SK-N-SH treated with all-trans-retinoic acid at 6 μM for 48 hours (cell line): ENCODE measurements around the gene NTMT1.

Source experiments
- ATAC-seq: fragments of 200-7000 bp; cut with Tn5 transposase; 3 replicates; pipeline ENCODE4 v1.9.1; 2020; ENCODE audit warnings: mild to moderate bottlenecking, moderate library complexity
- ARNTL ChIP-seq: fragments of 450-650 bp; formaldehyde crosslinking; IDR thresholded peaks from 2 replicates; pipeline ENCODE4 v1.5.0; 2020; ENCODE audit warnings: low read depth, mild to moderate bottlenecking, moderate library complexity, borderline replicate concordance
- BACH2 ChIP-seq: fragments of 250-450 bp; sonication (Bioruptor Pico); IDR thresholded peaks from 2 replicates; pipeline ENCODE4 v1.9.0; 2021; ENCODE audit warnings: mild to moderate bottlenecking, borderline replicate concordance
- CSDC2 ChIP-seq: fragments of 250-450 bp; sonication (Bioruptor Pico); IDR thresholded peaks from 2 replicates; pipeline ENCODE4 v1.5.0; 2020; ENCODE audit warnings: mild to moderate bottlenecking, moderate library complexity
- ESRRG ChIP-seq: fragments of 250-450 bp; sonication (Bioruptor Pico); IDR thresholded peaks from 2 replicates; pipeline ENCODE4 v1.6.1; 2021; ENCODE audit warnings: mild to moderate bottlenecking
- GLIS3 ChIP-seq: fragments of 250-450 bp; sonication (Bioruptor Pico); IDR thresholded peaks from 2 replicates; pipeline ENCODE4 v1.5.0; 2020; ENCODE audit warnings: mild to moderate bottlenecking, moderate library complexity
- ISL1 ChIP-seq: fragments of 250-450 bp; sonication (Bioruptor Pico); IDR thresholded peaks from 2 replicates; pipeline ENCODE4 v2.1.2; 2022; ENCODE audit warnings: mild to moderate bottlenecking, moderate library complexity
- OSR1 ChIP-seq: fragments of 250-450 bp; sonication (Bioruptor Pico); IDR thresholded peaks from 2 replicates; pipeline ENCODE4 v1.8.0; 2022; ENCODE audit warnings: moderate library complexity, mild to moderate bottlenecking, inconsistent platforms
- POU6F1 ChIP-seq: fragments of 250-450 bp; sonication (Bioruptor Pico); IDR thresholded peaks from 2 replicates; pipeline ENCODE4 v1.8.0; 2021; ENCODE audit warnings: low read depth, mild to moderate bottlenecking, moderate library complexity, borderline replicate concordance
- PPARA ChIP-seq: fragments of 250-450 bp; sonication (Bioruptor Pico); IDR thresholded peaks from 2 replicates; pipeline ENCODE4 v1.5.0; 2020; ENCODE audit warnings: mild to moderate bottlenecking, borderline replicate concordance
- RARB ChIP-seq: fragments of 250-450 bp; sonication (Bioruptor Pico); IDR thresholded peaks from 2 replicates; pipeline ENCODE4 v1.8.0; 2021; ENCODE audit warnings: mild to moderate bottlenecking, moderate library complexity
- SNAI2 ChIP-seq: fragments of 250-450 bp; sonication (Bioruptor Pico); IDR thresholded peaks from 2 replicates; pipeline ENCODE4 v1.5.0; 2020; ENCODE audit warnings: mild to moderate bottlenecking, moderate library complexity
- TCF4 ChIP-seq: fragments of 250-450 bp; sonication (Bioruptor Pico); IDR thresholded peaks from 2 replicates; pipeline ENCODE4 v1.8.0; 2021; ENCODE audit warnings: mild to moderate bottlenecking, moderate library complexity, borderline replicate concordance
- TOX ChIP-seq: fragments of 250-450 bp; sonication (Bioruptor Pico); IDR thresholded peaks from 2 replicates; pipeline ENCODE4 v1.8.0; 2021; ENCODE audit warnings: mild to moderate bottlenecking, moderate library complexity, borderline replicate concordance
- TSHZ2 ChIP-seq: fragments of 250-450 bp; sonication (Bioruptor Pico); IDR thresholded peaks from 2 replicates; pipeline ENCODE4 v1.5.0; 2020; ENCODE audit warnings: mild to moderate bottlenecking, moderate library complexity
- ZC3H10 ChIP-seq: fragments of 250-450 bp; sonication (Bioruptor Pico); IDR thresholded peaks from 2 replicates; pipeline ENCODE4 v1.5.1; 2021; ENCODE audit warnings: mild to moderate bottlenecking, moderate library complexity
- ZFP3 ChIP-seq: fragments of 250-450 bp; sonication (Bioruptor Pico); IDR thresholded peaks from 2 replicates; pipeline ENCODE4 v1.5.0; 2020; ENCODE audit warnings: mild to moderate bottlenecking, moderate library complexity
- ZFP30 ChIP-seq: fragments of 450-650 bp; formaldehyde crosslinking; IDR thresholded peaks from 2 replicates; pipeline ENCODE4 v1.5.0; 2022; ENCODE audit warnings: mild to moderate bottlenecking, moderate library complexity
- ZNF565 ChIP-seq: fragments of 450-650 bp; formaldehyde crosslinking; conservative IDR thresholded peaks from 2 replicates; pipeline ENCODE4 v1.5.0; 2020; ENCODE audit warnings: low read depth, mild to moderate bottlenecking, moderate library complexity
- ZNF70 ChIP-seq: fragments of 450-650 bp; formaldehyde crosslinking; IDR thresholded peaks from 2 replicates; pipeline ENCODE4 v1.5.0; 2020; ENCODE audit warnings: mild to moderate bottlenecking, moderate library complexity
- ZNF8 ChIP-seq: fragments of 450-650 bp; formaldehyde crosslinking; IDR thresholded peaks from 2 replicates; pipeline ENCODE4 v1.5.0; 2020; ENCODE audit warnings: mild to moderate bottlenecking, moderate library complexity
- TF ChIP-seq, protein P1 (sequence below): fragments of 250-450 bp; sonication (Bioruptor Pico); IDR thresholded peaks from 2 replicates; pipeline ENCODE4 v1.5.1; 2020; ENCODE audit warnings: low read depth, mild to moderate bottlenecking, moderate library complexity
- TF ChIP-seq, protein P2 (sequence below): fragments of 250-450 bp; sonication (Bioruptor Pico); IDR thresholded peaks from 2 replicates; pipeline ENCODE4 v1.5.1; 2021; ENCODE audit warnings: mild to moderate bottlenecking, moderate library complexity

NTMT1 gene

GRCh38 chr9:129623331-129623730 lies 2.6 kb upstream of the NTMT1 start:
- no peak for ATAC-seq

DNA sequence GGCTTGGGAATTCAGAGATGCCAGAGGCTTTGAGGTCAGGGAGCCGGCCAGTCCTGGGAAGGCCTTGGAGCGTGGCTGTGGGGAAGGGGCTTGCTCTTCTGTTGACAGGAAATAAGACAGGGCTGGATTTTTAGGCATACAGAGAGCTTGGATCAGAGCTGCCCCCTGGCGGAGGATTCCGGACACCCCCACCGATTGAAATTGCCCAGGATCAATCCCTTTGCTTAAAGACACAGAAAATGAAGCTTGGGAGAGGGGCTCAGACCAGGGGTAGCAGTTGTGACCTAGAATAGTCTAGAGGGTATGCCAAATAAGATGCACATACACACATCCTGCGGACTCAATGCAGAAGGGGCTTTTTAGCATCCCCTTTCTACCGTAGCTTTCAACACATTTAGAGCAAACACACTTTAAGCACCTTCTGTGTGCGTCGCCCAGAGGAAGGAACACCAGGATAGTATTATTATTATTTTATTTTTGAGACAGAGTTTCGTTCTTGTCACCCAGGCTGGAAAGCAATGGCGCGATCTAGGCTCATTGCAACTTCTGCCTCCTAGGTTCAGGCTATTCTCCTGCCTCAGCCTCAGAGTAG lies 1.7 kb upstream of the NTMT1 start:
- peak; percentile 13; the same call in 1 of the 3 replicates for ATAC-seq
- TF ChIP-seq TOX (CRISPR knock-in tag) (no peak), TSHZ2 (CRISPR knock-in tag) (no peak), ZFP3 (CRISPR knock-in tag) (no peak), ZNF565 (CRISPR knock-in tag) (no peak), ZNF70 (no peak), ISL1 (CRISPR knock-in tag) (no peak)

More at GRCh38 chr9:129623331-129623730, 2.6 kb upstream of the NTMT1 start:
- TF ChIP-seq TOX (CRISPR knock-in tag) (no peak), OSR1 (CRISPR knock-in tag) (no peak), RARB (no peak), GLIS3 (CRISPR knock-in tag) (no peak), ESRRG (no peak), TCF4 (CRISPR knock-in tag) (no peak), ZC3H10 (CRISPR knock-in tag) (no peak), BACH2 (CRISPR knock-in tag) (no peak), POU6F1 (CRISPR knock-in tag) (no peak), CSDC2 (no peak)
- TF ChIP-seq, protein P1, sequence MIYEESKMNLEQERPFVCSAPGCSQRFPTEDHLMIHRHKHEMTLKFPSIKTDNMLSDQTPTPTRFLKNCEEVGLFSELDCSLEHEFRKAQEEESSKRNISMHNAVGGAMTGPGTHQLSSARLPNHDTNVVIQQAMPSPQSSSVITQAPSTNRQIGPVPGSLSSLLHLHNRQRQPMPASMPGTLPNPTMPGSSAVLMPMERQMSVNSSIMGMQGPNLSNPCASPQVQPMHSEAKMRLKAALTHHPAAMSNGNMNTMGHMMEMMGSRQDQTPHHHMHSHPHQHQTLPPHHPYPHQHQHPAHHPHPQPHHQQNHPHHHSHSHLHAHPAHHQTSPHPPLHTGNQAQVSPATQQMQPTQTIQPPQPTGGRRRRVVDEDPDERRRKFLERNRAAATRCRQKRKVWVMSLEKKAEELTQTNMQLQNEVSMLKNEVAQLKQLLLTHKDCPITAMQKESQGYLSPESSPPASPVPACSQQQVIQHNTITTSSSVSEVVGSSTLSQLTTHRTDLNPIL (CRISPR knock-in tag), result no peak
- TF ChIP-seq, protein P2, sequence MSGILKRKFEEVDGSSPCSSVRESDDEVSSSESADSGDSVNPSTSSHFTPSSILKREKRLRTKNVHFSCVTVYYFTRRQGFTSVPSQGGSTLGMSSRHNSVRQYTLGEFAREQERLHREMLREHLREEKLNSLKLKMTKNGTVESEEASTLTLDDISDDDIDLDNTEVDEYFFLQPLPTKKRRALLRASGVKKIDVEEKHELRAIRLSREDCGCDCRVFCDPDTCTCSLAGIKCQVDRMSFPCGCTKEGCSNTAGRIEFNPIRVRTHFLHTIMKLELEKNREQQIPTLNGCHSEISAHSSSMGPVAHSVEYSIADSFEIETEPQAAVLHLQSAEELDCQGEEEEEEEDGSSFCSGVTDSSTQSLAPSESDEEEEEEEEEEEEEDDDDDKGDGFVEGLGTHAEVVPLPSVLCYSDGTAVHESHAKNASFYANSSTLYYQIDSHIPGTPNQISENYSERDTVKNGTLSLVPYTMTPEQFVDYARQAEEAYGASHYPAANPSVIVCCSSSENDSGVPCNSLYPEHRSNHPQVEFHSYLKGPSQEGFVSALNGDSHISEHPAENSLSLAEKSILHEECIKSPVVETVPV (CRISPR knock-in tag), result no peak
- TF ChIP-seq, all 23 proteins: peak for 0

- TF ChIP-seq CSDC2 (no peak), RARB (no peak), GLIS3 (CRISPR knock-in tag) (no peak), SNAI2 (no peak), TCF4 (CRISPR knock-in tag) (no peak), PPARA (CRISPR knock-in tag) (no peak), ZNF565 (CRISPR knock-in tag) (no peak), ZFP3 (CRISPR knock-in tag) (no peak), TOX (CRISPR knock-in tag) (no peak), ZFP30 (no peak), ESRRG (no peak)
- TF ChIP-seq, all 23 proteins: peak for 0
- ATAC-seq, result no peak
Measured at GRCh38 chr9:129624947-129625346, 1.0 kb upstream of the NTMT1 start.

DNA sequence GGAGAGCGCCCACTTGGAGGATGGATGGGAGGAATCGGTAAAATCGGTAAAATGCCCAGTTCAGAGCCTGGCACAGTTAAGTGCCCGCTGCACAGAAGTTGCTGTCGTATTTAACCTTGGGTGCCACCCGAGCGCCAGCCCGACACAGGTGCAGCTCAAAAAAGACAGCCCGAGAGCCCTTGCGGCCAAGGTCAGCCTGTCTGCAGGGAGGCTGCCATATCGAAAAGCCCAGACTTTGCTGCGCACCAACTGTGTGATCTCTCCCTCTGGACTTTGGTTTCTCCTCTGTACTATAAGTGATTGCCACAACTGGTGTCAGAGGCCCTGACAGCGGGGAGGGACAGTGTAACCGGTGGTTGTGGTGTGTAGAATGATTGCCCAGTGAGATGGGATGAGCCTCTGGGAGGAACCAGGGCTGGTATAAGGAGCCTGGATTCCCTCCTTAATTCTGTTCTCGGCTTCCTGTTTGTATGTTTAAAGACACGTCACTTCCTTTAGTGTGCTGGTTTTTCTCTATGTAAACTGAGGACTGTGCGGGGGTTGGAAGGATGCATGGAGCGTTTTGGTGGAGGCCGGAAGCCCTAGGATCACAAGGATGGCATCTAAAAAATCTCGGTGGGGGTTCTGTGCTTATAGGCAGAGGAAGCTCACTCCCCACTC lies 792 bp downstream of the NTMT1 start:
- peak; percentile 64 for ATAC-seq
- no peak for TF ChIP-seq SNAI2
- TF ChIP-seq ZFP30, result no peak
- TF ChIP-seq ZNF70, result no peak
- TF ChIP-seq ARNTL, result no peak
- TF ChIP-seq BACH2 (CRISPR knock-in tag), result no peak
- TF ChIP-seq TCF4 (CRISPR knock-in tag), result no peak
- no peak for TF ChIP-seq ESRRG
- TF ChIP-seq ZNF8 (CRISPR knock-in tag), result no peak
- no peak for TF ChIP-seq GLIS3 (CRISPR knock-in tag)
- no peak for TF ChIP-seq OSR1 (CRISPR knock-in tag)
- TF ChIP-seq RARB, result no peak
- no peak for TF ChIP-seq PPARA (CRISPR knock-in tag)
- no peak for TF ChIP-seq CSDC2
- no peak for TF ChIP-seq ISL1 (CRISPR knock-in tag)
- no peak for TF ChIP-seq ZNF565 (CRISPR knock-in tag)
- no peak for TF ChIP-seq POU6F1 (CRISPR knock-in tag)
